Panc1 (cell line): ENCODE measurements around the gene GPN3.

Experiments used
- POLR2AphosphoS5 ChIP-seq: IDR thresholded peaks from 2 replicates; pipeline ENCODE4 v1.6.1; 2012; ENCODE audit warnings: mild to moderate bottlenecking, low read depth, low read length, moderate library complexity
- TF ChIP-seq, protein P1 (sequence below): fragments of 450-650 bp; IDR thresholded peaks from 2 replicates; pipeline ENCODE4 v1.5.1; 2017; ENCODE audit warnings: mild to moderate bottlenecking

DNA sequence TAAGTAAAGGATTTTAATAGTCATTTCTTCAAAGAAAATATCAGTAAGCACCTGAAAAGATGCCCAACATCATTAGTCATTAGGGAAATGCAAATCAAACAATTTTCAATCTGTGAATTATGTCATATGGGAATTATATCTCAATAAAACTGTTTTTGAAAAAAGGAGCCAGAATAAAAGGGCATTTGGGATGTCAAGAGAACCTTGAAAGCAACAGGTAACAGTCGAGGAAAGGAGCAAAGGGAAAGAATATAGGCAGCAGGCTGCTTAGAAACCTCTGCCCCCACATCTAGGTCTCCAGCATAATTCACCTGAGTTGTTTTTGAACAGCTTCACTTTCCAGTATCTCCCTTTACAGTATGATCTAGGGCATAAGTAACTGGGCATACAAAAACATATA lies 46.3 kb upstream of the GPN3 start:
- TF ChIP-seq, protein P1, sequence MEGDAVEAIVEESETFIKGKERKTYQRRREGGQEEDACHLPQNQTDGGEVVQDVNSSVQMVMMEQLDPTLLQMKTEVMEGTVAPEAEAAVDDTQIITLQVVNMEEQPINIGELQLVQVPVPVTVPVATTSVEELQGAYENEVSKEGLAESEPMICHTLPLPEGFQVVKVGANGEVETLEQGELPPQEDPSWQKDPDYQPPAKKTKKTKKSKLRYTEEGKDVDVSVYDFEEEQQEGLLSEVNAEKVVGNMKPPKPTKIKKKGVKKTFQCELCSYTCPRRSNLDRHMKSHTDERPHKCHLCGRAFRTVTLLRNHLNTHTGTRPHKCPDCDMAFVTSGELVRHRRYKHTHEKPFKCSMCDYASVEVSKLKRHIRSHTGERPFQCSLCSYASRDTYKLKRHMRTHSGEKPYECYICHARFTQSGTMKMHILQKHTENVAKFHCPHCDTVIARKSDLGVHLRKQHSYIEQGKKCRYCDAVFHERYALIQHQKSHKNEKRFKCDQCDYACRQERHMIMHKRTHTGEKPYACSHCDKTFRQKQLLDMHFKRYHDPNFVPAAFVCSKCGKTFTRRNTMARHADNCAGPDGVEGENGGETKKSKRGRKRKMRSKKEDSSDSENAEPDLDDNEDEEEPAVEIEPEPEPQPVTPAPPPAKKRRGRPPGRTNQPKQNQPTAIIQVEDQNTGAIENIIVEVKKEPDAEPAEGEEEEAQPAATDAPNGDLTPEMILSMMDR, result no peak
- no peak for TF ChIP-seq POLR2AphosphoS5
